ENCODE measurements around the gene FRMD4A. TPM values are rescaled to one million over a fixed set of nuclear protein-coding genes. Genes with fewer than 3 reads are reported as not detected.

The FRMD4A gene
- polyA plus RNA-seq, 1 donor = 35.1 TPM

DNA sequence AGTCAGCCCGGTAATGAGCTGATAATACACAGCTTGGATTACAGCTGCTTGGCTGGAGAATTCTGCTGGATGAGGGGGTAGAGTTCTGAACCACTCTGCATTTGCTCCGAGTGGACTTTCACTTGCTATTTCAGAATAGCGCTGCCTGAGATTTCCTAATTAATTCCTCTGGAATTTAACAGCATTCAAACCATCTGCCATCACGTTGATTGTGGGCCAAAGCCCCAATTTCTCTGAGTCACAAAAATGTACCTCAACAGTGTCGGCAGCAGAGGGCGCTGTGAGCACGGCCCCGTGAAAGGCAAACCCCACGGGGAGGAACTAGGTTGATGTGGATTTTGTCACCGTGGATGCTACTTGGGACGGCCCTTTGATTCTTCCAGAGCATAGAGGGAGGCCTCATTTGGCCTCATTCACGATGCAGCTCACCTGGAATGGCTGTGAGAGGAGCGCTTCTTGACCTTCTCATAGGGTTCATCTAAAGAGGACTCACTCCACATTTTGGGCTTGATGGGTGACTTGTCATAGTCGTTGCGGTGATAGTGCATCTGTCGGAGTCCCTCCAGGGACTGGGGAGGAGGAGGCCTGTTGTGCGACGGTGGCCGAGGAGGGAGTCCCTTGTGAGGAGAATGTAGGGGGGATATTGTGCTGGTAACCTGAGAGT, 670.7 kb downstream of the FRMD4A start:
- DNase-seq = peak; percentile 72

DNA sequence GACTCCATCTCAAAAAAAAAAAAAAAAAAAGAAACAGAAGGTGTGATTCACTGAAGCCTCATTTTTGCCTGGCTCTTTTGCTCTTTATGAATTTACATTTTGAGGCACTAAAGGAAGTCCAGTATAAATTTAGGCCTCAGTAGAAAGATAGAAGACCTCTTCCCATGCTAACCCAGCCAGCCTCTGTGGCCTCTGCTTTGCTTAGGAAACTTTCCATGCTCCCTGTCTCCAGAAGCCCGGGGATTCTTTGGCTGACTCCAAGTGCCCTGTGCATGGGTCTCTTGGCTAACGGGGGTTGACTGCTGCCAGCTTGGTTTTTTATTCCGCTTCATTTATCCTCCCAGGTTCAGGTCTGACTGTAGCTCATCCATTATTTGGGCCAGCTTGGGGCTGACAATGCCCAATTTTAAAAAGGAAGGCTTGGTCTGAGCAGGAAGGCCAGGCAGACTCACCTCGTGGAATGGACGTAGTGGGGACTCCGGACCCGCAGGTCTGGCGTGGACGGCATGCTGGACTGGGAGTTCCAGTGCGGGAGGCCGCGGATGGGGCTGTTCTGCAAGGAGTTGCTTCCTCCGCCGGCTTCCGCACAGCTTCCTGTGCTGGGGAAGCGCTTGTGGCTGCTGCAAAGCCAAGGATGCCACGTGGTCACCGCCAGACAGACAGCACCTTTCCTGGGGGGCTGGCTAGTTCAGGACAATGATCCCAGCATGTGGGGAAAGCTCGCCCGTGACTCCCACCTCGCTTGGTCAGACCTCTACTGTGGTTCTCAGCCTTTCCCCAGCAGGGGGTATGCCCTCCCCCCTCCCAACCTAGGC, 671.6 kb downstream of the FRMD4A start:
- DNase-seq = peak; percentile 43

- DNase-seq = no peak
These were observed 672.5 kb downstream of the FRMD4A start for GRCh38 chr10:13658264-13658663.

- no peak for DNase-seq
These were observed 673.5 kb downstream of the FRMD4A start for GRCh38 chr10:13657101-13657680.

- DNase-seq = no peak
These were observed 674.2 kb downstream of the FRMD4A start for GRCh38 chr10:13656337-13657100.

GRCh38 chr10:13654846-13655245, 675.9 kb downstream of the FRMD4A start:
- no peak for DNase-seq

DNA sequence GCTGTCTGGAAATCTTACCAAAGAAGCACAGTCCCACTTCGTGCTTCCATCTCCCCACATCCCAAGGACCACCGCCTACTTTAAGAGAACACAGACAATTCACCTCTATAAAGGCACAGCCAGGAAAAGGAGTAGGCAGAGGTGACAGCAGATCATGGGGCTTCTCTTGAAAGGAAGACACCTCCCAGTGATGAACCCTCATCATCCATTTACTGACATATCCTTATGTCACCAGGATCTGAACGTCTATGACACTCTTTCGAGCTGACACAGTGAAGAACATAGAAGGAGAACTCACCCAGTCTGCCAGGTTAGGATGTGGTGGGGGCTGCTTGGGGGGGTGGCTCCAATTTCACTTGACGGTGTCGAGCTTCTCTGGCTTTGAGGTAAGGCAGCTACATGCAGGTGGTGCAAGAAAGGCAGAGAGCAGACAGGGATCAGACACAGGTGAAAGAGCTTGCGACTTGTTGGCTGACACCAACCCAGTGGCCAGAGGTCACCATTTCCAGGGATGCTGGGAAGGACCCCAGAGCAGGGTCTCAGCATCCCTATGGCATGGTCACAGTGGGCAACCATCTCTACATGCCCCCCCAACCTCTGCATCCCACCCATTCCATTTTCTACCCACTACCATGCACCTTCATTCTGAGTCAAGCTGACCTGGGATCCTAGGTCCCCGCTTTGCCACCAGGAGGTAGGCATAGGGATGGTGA, 676.5 kb downstream of the FRMD4A start:
- no peak for DNase-seq

- no peak for DNase-seq
These were observed 677.9 kb downstream of the FRMD4A start for GRCh38 chr10:13652860-13653259.

- DNase-seq = no peak
These were observed 678.6 kb downstream of the FRMD4A start for GRCh38 chr10:13651969-13652720.

DNA sequence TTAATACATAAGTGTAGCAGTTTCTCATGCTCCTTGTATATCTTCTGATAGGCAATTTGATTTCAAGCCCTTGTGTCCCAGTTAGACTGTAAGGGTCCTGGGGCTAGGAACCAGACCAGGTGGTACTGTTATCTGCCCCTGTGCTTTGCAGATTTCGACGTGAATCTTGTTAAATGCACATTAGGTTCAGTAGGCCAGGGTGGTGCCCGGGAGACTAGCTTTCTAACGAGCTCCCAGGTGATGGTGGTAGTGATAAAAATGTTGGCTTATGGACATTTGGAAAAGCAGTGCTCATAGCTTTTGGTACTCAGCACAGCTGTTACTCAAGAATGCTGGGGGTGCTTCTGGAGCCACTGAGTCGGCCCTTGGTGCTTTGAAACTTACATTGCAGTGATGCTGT, 679.8 kb downstream of the FRMD4A start:
- no peak for DNase-seq

- DNase-seq = no peak
These were observed 680.7 kb downstream of the FRMD4A start for GRCh38 chr10:13649844-13650520.

DNA sequence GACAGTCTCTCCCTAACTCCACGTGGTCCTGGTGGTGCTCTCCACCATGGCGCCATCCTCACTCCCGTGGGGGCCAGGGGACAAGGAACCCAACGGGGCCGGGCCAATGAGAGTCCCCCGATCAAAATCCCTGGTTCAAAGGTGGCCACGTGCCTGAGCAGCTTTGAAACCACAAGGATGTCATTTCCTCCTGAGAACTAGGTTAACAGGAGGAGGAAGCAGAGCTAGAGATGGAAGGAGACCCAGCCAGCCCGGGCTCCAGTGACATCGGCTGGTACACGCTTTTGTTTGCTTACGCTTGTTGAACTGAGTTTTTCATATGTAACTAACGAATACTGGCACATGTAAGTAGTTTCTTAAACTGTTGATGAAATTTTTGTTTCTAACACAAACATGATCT, 682.3 kb downstream of the FRMD4A start:
- DNase-seq = no peak

DNA sequence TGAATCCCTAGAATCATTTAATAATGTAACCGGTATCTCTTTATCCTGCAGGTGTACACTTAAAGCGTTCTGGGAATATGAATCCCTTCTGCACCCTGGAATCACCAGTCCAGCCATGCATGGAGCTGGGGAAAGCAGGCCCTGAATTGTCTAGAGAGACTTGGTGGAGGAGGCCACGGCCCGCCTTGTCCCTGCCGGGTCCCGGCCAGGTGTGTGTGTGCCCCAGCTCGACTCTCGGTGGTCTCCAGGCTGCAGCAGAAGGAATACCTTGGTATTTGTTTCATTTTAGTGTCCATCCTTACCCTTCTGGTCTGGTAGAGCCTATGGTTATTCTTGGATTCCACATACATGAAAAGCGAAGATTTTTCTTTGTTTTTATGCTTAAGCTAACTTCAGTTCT, 685.9 kb downstream of the FRMD4A start:
- no peak for DNase-seq

DNA sequence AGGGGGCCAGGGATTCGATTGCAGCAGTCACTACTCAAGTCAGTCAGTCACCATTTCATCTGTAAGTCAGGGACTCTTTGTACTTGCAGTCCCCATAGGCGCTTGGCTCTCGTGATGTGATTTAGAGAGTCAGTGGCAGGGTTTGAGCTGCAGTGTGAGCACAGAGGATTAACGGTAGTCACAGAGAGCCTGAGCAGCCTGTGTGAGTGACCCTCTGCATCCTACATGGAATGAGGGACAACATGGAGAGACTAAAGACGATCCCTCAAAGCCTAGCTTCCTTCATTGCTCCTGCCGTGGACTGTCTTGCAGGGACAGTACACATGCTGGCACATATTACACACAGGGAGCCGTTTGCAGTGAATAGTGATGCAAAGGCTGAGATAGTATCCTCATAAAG, 687.7 kb downstream of the FRMD4A start:
- DNase-seq = no peak

- no peak for DNase-seq
These were observed 688.4 kb downstream of the FRMD4A start for GRCh38 chr10:13642293-13642692.

DNA sequence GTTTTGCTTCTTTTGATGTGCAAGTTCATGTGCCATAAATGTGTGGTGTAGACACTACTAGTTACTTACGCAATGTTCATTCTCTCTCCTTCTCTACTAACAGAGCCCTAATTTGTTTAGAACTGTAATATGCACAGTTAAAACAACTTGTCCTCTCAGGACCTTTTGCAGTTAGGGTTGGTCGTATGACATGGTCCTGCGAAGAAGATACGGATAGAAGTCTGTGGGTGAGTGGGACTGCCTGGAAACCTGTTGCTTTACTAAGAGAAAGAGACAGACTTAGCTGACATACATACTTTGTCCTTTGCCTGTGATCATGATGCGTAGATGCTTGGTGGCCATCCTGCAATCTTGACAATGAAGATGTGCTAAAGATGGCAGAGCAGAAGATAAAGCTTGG, 692.8 kb downstream of the FRMD4A start:
- no peak for DNase-seq

- no peak for DNase-seq
These were observed 693.3 kb downstream of the FRMD4A start for GRCh38 chr10:13637303-13637856.

DNA sequence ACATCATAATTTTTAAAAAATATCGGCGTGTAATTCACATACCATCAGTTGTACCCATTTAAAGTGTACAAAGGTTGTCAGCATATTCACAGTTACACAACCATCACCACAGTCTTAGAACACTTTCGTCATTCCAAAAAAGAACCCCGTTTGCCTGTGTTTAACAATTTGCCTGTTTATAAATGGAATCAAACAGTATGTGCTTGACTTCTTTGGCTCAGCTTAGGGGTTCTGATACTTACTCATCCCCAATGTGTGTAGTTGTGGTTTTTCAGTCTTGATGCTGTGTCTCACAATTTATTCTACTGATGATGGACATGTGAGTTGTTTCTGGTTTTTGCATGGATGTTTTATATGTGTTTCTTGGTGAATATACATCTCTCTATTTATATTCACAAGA, 693.9 kb downstream of the FRMD4A start:
- no peak for DNase-seq

GRCh38 chr10:13634207-13634606, 696.5 kb downstream of the FRMD4A start:
- peak; percentile 55 for DNase-seq

DNA sequence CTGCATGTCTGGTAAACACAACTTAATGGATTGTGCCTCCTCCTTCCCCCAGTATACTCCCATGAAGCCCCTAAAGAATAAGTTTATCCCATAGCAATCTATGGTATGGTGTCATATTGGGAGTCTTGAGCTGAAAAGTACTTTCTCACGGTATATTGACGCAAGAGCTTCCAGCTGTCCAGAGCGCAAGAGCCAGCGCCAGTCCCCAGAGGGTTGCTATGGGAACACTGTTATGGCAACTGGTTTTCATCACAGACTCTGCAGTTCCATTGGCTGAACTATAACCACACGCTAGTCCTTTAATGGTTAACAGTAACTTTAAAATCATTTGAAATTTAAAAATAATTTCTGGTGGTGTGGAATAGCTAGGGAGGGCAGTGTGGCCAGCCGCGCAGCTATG, 697.0 kb downstream of the FRMD4A start:
- peak; percentile 90 for DNase-seq

All from hindlimb muscle (tissue), 1 donor.